Measurements from ENCODE around the gene LSM11.
A peak's percentile ranks its signal among the peaks of the same experiment; 100 is the strongest.
"Not testable (repeated sequence)": the region's sequence is repeated elsewhere in the genome, so short reads cannot be mapped to it uniquely, and the experiment has no call there.

LSM11 gene

DNA sequence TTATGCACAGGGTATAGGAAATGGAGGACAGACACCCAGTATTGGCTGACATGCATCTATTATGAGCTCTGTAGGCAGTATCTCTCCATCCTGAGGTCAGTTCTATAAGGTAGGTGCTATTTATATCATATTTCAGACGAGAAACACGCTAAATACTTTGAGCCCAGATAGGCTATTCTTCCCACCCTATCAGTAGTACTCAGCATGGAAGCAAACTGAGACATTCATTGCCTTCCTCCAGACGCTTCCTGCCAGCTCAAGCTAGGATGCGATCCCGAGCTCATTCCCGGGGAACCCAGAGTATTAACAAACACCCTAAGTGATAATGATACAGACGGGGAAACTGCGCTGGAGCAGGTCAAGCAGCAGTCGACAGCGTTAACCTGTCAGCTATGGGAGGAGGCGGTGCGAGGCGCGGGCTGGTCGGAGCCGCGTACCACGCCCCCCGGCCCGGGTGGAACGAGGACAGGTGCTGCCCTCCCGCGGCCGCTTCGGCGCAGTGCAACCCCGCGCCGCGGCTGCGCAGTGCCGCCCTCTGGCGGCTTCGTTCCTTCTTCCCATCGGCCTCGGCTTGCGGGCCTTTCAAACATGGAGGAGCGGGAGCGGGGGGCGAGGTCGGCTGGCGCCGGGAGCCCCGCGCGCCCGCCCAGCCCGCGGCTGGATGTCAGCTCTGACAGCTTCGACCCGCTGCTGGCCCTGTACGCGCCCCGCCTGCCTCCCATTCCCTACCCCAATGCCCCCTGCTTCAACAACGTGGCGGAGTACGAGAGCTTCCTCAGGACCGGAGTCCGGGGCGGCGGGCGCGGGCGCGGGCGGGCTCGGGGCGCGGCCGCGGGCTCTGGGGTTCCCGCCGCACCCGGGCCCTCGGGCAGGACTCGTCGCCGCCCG, at the start of gene LSM11:
LSM11 (plus strand) TSS at position 550 of the 888 bp plus-strand sequence; CDS start at position 589, 39 bp downstream.
- DNase-seq = peak; percentile 94

DNA sequence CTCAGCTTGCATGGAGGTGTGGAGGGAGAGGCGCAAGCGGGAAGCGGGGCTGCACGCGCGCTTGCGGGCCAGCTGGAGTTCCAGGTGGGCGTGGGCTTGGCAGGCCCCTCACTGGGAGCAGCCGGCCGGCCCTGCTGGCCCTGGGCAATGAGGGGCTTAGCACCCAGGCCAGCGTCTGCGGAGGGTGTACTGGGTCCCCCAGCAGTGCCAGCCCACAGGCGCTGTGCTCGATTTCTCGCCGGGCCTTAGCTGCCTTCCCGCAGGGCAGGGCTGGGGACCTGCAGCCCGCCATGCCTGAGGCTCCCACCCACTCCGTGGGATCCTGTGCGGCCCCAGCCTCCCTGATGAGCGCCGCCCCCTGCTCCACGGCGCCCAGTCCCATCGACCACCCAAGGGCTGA, 49.7 kb upstream of the LSM11 start:
- DNase-seq = not testable (repeated sequence)

DNA sequence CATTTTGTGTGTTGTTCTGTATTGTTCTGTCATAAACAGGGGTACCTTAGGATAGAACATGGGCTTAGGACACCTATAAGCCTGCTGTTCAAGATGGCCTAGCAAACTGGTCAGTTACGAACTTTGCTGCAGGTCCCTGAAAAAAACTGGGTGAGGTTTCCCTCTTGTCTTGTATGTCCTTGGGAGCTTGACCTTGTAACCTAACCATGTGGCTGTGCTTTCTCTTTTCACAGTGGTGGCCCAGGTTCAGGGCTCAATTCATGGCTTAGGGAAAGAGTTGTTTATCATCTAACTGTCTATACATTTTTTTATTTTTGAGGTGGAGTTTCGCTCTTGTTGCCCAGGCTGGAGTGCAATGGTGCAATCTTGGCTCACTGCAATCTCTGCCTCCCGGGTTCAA, 47.4 kb upstream of the LSM11 start:
- not testable (repeated sequence) for DNase-seq

DNA sequence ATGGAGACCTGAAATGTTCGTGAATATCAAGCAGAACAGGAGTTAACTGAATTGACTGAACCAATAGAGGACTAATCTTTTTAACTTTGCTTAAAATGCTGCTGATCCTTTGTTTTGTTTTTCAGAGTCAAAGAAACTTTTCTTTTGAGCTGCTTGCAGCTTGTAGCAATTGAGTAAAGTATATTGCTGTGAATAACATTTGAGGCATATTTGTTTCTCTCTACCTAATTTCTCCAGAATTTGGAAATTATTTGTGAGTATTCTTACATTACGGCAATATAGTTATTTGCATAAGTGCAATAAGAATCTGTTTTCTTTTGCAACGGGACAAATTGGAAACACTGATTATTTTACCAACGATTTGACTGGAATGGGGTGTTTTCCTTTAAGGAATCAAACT, 44.8 kb upstream of the LSM11 start:
- DNase-seq = not testable (repeated sequence)

DNA sequence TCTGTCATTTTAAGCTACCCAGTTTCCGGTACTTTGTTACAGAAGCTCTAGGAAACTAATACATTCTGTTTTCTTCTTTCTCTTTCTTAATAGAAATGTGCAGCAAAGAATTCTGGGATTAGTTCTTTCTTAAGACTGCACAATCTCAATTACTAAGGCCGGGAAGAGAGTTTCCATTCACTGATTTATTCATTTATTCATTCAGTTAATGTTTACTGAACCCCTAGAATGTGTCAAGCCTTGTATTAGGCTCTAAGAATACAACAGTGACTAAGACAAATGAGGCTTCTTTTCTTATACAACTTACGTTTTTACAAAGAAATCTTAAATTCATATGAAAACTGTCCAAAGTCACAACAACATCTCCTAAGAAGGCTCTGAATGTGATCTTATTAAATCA, 39.8 kb upstream of the LSM11 start:
- DNase-seq = no peak

DNA sequence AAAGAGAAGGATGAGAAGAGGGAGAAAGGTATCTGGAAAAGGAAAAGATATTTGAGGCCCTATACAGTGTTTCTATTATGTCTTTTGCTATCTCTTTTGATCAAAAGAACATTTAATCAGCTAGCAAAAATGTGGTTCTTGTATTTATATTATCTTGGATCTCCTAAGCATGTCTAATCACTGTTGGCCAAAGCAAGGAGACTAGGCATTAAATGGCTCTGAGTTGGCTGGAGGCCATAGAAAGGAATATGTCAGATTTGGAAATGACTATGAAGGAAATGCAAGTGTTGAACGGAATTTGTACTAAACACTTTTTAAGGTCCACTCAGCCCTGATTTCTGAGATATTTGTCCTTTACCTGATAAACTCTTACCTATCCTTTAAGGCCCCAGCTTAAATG, 34.6 kb upstream of the LSM11 start:
- no peak for DNase-seq

DNA sequence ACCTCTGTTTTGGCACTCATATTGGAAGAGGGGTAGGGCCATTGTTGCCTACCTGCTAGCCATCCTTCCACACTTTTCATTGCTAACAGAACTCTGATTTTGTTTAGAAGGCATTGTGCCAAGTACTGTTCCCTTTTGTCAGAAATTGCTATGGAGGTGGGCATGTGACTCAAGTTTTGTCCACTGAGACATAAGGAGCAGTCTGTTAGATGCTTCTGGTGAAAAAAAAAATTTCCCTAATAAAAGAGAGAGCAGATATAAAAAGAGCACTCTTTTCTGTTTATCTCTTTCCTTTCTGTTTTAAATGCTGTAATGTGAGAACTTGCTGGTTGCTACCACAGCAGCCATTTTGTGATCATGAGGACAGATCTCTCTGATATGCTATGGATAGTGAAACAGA, 34.2 kb upstream of the LSM11 start:
- no peak for DNase-seq

DNA sequence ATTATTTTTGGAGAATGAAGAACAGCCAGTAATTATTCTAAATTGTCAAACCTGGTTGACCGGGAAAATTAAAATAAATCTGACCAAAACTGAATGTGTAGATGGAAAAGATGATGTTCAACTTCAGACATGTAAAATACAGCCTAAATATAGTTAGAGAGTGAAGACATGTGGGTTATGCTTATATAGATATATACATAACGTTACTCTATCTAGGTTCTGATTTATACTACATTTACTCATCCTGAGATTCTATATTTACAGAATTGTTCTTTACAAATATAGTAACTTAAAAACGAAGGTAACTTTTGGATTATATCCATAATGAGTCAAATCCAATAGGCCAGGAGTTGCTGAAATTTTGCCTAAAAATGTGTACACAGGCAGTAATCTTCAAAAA, 33.1 kb upstream of the LSM11 start:
- no peak for DNase-seq

DNA sequence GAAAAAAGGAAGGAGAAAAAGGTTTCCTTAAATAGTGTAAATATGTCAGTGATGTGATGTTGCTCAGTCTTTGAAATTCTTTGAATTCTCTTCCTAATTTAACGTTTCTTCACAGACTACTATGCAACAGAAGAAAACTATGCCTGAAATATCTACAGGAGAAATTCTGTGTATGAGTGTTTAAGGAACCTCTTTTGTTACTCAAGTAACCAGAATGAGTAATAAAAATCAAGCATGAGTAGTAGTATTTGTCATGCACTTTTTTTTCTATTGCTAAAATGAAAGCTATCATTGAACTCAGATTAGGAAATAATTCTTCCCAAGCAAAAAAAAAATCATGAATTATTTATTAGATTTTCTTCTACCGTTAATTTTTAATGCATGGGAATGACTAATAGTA, 32.6 kb upstream of the LSM11 start:
- DNase-seq = no peak

DNA sequence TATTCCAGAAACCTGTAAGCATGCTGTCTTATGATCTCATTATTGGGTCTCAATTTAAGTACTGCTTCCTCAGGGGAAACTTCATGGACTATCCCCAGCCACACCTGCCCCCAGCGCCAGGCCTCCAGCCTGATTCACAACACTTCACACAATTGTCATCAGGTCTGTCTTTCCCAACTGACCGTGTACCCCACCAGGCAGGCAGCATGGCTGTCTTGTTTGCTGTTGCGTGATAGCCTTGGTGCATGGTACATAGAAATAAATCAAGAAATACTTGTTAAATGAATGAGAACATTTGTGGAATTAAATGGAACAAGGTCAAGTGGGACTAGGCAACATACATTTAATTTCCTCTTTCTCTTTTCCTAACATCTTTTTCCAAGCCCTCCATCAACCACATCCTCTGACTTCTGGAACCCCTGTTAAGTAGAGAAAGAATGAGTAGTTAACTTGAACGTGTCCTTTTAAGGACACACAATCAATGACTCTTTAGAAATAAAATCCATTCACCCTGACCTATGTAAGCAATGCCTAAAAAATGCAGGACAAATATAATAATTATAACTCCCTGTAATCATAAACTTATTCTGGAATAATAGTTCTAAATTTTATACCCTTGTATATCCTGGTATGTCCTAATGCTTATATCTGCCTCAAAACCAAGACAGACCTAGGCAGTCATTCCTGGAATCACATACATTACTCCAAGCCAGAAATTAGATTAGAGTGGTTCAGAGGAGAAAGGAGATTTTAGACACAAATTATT, 29.5 kb upstream of the LSM11 start:
- no peak for DNase-seq

DNA sequence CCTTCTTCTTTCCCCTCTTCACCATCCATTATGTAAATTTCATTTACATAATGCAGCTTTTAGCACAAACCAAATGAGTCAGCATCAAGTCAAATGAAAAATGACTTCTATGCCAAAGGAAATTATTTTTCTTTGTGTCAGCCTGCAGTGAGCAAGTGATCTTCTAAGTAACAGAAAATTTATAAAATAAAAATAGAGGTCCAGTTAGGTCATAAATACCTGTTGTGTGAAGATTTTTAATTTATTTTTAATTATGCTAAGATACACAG, 29.0 kb upstream of the LSM11 start:
- no peak for DNase-seq

DNA sequence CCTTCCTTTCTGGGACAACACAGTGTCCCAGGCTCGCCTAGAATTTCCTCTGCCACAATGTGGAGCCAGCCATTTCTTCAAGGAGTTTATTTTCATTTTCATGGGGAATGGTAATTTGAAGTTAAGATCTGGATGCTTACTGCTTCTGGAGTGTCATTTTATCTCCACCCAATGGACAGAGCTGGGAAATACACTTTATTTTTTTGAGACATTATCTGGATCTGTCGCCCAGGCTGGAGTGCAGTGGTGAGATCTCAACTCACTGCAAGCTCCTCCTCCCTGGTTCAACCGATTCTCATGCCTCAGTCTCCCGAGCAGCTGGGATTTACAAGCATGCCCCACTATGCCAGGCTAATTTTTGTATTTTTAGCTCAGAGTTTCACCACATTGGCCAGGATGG, 25.0 kb upstream of the LSM11 start:
- DNase-seq = no peak

DNA sequence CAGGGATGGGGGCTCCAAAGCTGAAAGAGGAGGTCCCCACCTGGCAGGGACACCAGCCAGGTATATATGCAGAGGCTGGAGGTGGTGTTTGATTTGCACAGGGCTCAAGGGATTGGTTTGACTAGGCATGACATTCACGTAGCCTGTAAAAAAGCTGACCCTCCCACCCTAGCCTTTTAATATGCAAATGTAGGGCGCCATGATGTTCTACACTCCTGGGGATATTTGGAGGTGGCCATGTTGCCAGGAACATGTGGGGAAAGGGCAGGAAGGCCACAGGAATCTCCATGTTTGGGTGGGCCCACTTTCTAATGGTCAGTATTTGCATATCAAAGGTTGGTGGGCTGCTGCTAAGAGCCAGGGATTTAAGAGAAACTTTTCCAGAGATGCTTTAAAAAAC, 24.3 kb upstream of the LSM11 start:
- DNase-seq = no peak

DNA sequence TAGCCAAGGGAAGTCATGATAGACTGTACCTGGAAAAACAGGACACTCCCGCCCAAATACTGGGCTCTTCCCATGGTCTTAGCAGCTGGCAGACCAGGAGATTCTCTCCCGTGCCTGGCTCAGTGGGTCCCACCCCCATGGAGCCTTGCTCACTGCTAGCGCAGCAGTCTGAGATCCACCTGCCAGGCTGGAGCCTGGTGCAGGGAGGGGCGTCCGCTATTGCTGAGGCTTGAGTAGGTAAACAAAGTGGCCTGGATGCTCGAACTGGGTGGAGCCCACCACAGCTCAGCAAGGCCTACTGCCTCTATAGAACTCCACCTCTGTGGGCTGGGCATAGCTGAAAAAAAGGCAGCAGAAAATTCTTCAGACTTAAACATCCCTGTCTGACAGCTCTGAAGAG, 22.4 kb upstream of the LSM11 start:
- no peak for DNase-seq

DNA sequence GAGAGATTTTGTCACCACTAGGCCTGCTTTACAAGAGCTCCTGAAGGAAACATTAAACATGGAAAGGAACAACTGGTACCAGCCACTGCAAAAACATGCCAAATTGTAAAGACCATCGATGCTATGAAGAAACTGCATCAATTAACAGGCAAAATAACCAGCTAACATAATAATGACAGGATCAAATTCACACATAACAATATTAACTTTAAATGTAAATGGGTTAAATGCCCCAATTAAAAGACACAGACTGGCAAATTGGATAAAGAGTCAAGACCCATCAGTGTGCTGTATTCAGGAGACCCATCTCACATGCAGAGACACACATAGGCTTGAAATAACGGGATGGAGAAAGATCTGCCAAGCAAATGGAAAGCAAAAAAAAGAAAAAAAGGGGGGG, 20.6 kb upstream of the LSM11 start:
- DNase-seq = not testable (repeated sequence)

DNA sequence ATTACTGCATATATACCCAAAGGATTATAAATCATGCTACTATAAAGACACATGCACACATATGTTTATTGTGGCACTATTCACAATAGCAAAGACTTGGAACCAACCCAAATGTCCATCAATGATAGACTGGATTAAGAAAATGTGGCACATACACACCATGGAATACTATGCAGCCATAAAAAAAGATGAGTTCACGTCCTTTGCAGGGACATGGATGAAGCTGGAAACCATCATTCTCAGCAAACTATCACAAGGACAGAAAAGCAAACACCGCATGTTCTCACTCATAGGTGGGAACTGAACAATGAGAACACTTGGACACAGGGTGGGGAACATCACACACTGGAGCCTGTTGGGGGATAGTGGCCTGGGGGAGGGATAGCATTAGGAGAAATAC, 16.9 kb upstream of the LSM11 start:
- DNase-seq = not testable (repeated sequence)

DNA sequence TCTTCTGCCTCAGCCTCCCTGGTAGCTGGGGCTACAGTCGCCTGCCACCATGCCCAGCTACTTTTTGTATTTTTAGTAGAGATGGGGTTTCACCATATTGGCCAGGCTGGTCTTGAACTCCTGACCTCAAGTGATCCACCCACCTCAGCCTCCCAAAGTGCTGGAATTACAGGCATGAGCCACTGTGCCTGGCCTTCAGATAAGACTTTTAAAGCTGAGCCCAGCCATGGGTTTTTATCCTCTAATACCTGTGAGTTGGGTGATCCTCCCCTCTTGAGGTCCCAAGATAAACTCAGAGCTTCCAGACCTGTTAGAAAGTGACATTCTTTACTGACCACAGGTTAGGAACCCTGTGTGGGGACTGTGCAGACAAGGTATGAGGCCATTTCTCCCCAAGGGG, 15.7 kb upstream of the LSM11 start:
- DNase-seq = not testable (repeated sequence)

DNA sequence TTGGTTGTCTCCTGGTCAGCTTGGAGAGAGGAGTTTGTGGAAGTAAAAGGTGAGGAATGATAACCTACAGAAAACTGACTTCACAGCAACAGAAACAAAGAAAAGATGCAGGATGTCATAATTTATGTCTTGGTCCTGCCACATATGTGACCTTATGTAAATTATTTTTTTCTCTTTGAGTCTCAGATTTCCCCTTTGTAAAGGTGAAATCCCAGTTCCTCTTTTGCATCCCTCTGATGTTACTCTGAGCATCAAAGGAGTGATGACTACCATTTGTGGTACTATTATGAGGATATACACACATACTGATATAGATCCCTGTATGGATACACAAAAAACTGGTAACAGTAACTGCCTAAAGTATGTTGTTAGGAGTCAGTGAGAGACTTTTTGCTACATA, 13.7 kb upstream of the LSM11 start:
- DNase-seq = no peak

DNA sequence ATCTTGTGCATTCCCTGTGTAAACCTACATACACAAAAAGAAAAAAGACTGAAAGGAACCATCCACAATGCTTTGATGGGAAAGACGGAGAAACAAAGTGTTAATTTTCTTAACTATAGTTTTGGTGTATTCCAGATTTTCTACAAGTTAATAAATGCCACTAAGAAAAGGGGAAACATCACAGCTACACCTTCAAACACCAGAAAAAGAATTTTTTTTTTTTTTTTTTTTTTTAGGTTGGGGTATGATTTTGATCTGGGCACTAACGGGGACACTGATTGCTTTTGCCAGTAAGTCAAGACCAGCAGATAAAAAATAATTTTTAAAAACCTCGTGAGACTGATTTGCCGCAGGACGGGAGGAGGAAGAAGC, 12.6 kb upstream of the LSM11 start:
- no peak for DNase-seq

DNA sequence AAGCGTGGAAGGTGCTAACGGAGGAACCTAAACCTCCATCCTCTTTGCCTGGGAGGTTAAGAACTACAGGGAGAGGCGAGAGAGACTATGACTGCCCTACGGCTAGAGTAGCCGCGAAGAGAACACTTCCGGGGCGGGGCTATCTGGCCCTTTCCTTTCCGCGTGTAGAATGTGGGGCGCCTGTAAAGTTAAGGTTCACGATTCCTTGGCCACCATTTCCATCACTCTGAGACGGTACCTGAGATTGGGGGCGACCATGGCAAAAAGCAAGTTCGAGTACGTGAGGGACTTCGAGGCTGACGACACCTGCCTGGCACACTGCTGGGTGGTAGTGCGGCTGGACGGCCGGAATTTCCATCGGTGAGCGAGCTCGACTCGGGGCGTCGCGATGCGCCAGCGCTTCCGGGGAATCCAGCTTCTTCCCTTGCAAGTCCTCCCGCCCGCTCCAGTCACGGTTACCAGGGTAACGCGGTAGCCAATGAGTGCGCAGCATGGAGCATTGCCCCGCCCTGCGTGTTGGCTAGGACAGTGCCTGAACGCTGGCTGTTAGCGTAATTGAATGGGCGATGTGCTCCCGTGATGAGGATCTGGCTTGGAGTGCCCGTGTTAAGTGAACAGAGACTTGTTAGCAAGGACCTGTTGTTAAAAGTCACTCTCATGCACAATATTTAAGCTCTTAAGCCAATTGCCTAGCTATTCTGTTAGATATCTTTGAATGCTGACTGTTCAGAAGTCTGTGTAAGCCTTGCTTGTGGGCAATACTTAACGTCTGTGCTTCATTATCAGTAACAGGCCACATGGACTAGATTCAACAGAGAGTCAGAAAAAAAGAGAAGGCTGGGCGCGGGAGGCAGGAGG, 12.0 kb upstream of the LSM11 start, which contains the start of gene THG1L:
THG1L (plus strand) TSS at position 149 of the 858 bp plus-strand sequence; CDS start at position 170, 21 bp downstream.
- DNase-seq = peak; percentile 98

DNA sequence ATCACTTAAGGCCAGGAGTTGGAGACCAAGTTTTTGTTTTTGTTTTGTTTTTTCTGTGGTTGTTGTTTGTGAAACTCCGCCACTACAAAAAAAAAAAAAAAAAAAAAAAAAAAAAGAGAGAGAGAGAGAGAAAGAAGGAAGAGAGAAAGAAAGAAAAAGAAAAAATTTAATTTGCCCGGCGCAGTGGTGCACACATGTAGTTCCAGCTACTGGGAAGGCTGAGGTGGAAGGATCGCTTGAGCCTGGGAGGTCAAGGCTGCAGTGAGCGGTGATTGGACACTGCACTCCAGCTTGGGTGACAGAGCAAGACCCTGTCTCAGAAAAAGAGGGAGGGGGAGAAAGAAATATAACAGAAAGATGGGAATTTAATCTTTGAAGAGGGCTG, 11.4 kb upstream of the LSM11 start:
- DNase-seq = no peak

DNA sequence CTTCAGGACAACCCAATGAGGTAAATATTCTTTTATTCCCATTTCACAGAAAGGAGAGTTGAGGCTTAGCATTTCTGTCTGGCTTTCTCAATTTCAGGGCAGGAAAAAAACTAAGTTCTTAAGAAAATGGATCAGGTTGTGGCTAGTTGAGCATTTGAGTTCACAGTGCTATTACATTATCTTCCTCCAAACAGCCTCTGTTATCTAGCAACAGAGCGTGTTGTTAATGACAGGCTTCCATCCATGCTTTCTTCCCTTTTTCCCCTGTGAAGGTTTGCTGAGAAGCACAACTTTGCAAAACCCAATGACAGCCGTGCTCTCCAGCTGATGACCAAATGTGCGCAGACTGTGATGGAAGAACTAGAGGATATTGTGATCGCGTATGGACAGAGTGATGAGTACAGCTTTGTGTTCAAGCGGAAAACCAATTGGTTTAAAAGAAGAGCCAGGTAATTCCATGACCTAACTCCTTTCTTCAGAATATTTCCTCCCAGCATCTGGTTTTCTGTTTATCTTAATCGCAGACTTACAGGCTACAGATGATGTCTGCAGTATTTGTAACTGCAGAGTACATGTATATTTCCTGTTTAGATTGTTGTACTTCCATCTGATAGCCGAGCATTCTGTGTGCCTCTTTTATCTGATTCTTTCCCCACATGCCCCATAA, 10.8 kb upstream of the LSM11 start:
- DNase-seq = no peak

DNA sequence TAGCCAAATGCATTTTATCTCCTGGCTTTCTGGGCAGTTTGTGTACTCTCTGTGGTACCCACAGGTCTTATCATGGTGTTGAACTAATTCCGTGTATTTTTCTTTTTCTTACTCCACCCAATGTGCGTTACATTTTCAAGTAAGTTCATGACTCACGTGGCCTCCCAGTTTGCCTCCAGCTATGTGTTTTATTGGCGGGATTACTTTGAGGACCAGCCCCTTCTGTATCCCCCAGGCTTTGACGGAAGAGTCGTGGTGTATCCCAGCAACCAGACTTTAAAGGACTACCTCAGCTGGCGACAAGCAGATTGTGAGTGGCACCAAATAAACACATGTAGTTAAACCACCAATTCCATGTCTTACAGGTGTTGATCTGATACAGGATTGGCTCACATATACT, 9.1 kb upstream of the LSM11 start:
- no peak for DNase-seq
